Activated CD4-positive, alpha-beta T cell treated with anti-CD3 and anti-CD28 coated beads for 24 hours (primary cell): ENCODE data around the gene SAXO1.
"Not testable (repeated sequence)": the region's sequence is repeated elsewhere in the genome, so short reads cannot be mapped to it uniquely, and the experiment has no call there.

Experiments used
- DNase-seq, 2 donors: peaks; one replicate each; pipeline ENCODE4 v3.0.0-alpha.2; 2020; ENCODE audit warnings: low read depth in 2 of 2

SAXO1 gene

DNA sequence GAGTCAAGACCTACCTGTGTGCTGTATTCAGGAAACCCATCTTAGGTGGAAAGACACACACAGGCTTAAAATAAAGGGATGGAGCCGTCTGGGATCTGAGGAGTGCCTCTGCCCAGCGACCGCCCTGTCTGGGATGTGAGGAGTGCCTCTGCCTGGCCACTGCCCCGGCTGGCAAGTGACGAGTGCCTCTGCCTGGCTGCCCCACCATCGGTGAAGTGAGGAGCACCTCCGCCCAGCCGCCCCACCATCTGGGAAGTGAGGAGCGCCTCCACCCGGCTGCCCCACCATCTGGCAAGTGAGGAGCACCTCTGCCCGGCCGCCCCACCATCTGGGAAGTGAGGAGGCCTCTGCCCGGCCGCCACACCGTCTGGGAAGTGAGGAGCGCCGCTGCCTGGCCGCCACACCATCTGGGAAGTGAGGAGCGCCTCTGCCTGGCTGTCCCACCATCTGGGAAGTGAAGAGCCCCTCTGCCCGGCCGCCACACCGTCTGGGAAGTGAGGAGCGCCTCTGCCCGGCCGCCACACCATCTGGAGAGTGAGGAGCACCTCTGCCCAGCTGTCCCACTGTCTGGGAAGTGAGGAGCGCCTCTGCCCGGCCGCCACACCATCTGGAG, 33.7 kb downstream of the SAXO1 start:
- DNase-seq = no peak

DNA sequence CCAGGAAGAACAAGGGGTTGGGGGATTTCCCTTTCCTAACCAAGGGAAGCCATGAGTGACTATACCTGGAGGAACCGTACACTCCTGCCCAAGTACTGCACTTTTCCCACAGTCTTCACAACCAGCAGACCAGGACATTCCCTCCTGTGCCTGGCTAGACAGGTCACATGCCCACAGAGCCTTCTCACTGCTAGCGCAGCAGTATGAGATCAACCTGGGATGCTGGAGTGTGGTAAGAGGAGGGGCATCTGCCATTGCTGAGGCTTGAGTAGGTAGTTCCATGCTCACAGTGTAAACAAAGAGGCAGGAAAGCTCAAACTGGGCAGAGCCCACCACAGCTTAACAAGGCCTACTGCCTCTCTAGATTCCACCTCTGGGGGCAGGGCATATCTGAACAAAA, 35.9 kb downstream of the SAXO1 start:
- DNase-seq = no peak

DNA sequence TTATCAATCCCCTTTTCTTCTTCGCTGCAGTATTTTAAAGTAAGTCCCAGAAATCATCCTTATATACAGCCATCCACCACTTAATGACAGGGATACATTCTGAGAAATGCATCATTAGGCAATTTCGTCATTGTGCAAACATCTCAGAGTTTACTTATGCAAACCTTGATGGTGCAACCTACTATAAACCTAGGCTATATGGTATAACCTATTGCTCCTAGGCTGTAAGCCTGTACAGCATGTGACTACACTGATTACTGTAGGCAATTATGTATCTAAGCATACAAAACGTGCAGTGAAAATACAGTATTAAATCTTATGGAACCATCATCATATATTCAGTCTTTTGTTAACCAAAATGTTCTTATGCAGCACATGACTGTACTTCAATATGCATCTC, 36.8 kb downstream of the SAXO1 start:
- DNase-seq = no peak

DNA sequence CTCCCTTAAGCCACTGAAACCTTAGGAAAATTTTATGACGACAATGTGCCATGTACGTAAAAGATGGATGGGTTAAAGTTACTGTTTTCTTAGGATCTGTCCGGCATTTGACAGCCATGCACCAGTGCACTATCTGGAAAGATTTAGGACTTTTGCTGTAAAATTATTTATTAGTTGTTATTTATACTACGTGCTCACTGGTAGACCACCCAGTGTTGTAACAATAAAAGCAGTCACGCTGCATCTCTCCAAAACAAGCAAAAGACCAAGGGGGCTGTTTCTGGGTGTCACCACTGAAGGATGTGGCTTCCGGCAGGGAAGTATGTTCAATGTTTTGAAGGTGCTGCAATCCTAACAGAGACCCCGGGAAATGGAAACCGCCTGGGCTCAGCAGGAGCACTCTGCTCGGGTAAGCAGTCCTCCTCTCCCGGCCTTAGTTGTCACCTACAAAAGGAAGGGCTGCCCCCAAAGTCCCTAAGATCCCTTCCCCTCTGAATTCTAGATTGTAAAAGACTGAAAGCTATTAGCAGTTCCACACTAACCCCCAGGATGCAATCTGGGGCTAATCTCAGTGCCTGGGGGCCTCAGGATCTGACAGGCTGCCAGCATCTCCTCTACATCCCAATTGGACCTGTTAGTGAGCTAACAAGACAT, 38.6 kb downstream of the SAXO1 start:
- no peak for DNase-seq

DNA sequence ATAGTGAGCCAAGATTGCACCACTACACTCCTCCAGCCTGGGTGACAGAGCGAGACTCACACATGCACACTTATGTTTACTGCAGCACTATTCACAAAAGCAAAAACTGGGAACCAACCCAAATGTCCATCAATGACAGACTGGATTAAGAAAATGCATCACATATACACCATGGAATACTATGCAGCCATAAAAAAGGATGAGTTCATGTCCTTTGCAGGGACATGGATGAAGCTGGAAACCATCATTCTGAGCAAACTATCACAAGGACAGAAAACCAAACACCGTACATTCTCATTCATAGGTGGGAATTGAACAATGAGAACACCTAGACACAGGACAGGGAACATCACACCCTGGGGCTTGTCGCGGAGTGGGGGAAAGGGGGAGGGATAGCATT, 41.8 kb downstream of the SAXO1 start:
- not testable (repeated sequence) for DNase-seq

DNA sequence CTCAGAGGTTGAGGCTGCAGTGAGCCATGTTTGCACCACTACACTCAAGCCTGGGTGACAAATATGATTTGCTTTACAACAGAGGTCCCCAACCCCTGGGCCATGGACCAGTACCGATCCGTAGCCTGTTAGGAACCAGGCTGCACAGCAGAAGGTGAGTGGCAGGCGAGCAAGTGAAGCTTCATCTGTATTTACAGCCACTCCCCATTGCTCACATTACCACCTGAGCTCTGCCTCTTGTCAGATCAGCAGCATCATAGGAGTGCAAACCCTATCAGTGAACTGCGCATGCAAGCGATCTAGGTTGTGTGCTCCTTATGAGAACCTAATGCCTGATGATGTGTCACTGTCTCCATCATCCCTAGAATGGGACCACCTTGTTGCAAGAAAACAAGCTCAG, 42.5 kb downstream of the SAXO1 start:
- no peak for DNase-seq

DNA sequence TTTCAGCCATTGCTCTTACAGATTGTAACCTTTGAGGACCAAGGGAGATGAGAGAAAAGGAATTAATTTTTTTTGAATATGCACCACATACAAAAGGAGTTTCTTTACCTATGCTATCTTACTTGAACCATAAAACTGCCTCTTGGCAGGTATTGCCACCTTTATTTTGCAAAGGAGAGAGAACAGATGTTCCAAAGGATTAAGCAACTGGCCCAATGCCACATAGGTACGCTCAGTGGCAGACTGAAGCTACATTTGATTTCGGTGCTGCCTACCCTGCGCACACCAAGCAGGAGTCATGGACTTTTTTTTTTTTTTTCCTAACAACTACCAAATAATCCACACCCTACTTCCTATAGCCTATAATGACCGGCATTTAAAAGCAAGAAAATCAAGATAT, 43.1 kb downstream of the SAXO1 start:
- no peak for DNase-seq

DNA sequence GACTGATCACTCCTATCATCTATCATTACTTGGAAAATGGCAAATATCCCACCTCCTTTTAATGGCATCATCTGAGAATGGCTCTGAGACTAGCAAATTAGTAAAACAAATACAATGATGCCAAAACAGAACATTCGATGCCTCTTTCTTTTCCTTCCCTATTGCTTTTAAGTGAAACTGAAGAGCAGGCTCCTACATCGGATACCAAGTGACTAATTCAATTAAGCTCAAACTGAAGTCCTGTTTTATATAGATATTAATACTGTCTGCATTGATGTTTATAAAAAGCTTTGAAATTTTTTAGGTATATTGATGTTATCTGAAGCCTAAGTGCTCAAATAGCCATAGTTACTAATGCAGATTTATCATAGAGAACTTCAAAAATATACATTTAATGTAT, 43.9 kb downstream of the SAXO1 start:
- DNase-seq = no peak

DNA sequence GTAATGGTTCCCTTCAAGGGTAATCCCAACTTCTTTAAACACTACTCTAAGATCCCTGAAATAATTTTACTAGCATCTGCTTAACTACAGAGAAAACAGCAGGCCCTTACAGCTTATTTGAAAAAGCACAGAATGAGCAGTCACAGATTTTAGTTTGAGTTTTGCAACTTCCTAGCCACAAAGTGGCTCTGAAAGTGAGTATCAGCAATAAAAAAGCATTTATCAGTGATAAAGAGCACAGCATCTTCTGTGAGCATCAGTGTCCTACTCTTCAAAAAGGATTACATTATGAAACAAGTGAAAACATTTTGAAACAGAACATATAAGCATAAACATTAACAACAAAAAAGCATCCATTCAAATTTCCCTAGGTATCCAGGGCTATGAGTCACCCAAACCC, 45.0 kb downstream of the SAXO1 start:
- no peak for DNase-seq

DNA sequence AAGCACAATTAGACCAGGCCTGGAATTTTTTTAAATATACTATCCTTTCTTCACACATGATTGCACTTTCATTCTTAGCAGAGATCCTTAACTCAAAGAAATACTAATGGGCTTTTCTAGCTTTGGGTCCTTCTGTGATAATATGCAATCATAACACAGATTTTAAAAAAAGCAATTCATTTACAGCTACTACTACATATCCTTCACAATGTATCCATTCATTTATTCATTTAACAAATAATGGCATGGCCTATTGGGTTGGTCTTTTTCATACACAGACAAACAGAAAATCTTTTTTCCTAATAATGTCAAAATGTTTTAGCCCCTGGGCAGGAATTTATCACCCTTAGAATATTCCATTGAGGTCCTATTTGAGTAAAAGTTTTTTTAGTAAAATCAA, 47.0 kb downstream of the SAXO1 start:
- no peak for DNase-seq

DNA sequence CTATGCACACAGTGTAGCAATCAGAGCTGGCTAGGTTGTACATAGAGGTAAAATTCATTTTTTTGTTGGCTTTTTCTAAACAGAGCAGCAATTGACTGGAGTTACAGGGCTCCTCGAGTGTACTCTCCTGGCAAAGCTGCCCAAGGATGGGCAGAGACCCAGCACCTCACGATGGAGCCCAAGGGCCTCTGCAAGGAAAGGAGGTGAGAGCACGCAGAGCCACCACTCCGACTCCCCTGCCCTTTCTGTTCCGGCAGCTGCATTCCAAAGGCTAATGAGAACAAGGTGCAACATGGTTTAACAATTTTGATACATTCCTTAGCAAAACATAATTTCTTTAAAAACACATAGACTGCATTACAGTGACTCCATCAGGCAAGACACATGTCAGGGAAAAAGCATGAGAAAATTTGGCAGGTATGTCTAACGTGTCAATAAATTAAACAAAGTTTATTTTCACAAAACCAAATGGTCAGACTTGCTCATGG, 47.5 kb downstream of the SAXO1 start:
- DNase-seq = no peak

DNA sequence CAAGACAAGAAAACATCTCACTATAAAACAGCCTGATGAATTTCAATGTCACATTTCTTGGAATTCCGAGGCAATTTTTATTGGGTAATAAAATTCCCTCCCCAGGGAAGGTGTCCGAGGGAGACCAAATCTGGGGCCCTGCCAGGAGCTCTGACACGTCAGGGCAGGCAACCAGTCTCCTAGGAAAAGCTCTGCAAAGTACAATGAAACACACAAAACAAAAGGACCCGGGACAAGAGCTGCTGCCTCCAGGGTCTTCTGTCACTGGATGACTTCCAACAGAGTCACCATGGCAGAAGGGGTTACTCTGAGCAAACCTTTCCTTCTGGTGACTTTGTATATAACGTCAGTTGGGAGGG, 50.8 kb downstream of the SAXO1 start:
- DNase-seq = no peak

DNA sequence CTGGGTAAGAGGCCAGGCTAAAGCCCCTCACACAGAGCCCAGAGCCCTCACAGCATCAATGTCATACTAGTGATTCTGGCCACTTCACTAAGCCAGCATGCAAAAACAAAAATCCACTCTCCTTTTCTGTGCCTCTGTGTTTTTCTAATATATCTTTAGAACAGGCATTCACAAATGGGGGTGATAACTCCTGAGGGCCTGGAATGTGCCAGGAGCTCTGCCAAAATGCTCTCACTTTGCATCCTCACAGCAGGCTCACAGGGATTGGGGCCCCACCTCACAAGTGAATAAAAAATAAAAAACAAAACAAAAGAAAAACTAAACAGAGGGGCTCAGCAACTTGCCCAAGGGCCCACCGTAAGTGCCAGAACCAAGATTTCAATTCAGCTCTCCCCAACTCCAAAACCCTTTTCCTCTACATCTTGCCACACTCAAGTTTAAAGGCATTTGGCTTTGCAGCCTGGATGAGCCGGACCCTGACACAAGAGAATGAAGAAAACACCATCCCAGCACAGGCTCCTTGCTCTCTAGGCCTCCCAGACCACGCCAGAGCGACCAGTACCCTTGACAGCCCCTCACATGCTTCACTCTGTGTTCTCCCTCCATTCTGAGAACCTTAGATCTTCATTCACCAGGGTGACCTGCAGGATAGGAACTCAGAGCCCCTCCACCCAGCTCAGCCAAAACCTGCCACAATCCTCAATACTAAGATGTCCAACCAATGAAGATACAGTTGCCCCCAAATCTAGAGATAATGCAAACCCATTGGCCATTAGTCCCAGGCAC, 51.3 kb downstream of the SAXO1 start:
- no peak for DNase-seq

DNA sequence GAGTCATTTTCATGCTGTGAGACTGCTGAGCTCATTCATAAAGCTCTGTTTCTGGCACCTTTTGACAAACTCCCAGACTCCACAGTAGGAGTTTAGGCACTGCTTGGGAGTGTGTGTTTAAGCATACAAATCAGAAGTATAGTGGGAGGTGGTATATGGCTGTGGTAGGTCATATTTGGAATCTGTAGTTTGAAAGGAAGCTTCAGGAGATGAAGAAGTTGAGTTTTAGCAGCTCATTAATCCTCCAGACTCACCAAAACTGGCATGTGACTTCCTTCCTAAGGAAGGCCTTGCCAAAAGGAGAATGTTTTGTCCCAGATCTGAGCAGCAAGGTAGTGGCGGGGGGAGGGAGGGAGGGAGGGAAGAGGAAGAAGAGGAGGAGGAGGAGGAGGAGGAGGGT, 52.8 kb downstream of the SAXO1 start:
- DNase-seq = no peak

DNA sequence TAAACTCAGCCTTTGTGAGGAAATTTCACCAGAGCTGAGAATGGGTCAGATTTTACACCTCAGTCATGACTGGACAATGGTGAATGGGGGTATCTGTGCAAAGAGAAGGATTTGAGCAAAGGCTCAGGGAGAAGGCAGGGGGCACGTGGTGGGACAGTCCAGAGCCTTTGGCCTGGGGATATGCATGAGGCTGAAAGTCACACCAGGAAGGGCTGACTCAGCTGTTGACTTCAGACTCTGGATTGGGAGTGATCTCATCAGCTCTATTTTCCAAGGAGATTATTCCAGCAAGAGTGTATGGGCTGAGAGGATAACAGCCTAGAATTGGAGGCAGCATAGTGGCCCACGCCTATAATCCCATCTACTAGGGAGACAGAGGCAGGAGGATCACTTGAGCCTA, 53.6 kb downstream of the SAXO1 start:
- DNase-seq = no peak

DNA sequence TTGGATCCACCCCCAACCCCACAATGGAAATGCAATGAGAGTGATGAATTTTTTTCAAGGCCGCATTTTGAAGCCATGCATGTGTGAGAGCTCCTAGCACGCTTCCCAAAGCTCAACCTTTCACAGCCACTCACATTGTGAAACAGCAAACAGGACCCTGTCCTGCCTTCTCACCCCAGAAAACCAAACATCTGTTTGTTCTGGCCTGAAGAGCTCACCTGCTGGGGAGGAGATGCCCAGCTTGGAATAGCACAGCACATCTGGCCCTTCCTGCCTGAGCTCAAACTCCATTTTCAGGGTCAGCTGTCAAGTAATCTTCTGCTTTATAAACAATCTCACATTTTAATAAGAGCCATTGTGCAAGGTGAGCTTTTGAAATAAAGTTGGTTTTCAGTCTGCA, 54.8 kb downstream of the SAXO1 start:
- DNase-seq = no peak

DNA sequence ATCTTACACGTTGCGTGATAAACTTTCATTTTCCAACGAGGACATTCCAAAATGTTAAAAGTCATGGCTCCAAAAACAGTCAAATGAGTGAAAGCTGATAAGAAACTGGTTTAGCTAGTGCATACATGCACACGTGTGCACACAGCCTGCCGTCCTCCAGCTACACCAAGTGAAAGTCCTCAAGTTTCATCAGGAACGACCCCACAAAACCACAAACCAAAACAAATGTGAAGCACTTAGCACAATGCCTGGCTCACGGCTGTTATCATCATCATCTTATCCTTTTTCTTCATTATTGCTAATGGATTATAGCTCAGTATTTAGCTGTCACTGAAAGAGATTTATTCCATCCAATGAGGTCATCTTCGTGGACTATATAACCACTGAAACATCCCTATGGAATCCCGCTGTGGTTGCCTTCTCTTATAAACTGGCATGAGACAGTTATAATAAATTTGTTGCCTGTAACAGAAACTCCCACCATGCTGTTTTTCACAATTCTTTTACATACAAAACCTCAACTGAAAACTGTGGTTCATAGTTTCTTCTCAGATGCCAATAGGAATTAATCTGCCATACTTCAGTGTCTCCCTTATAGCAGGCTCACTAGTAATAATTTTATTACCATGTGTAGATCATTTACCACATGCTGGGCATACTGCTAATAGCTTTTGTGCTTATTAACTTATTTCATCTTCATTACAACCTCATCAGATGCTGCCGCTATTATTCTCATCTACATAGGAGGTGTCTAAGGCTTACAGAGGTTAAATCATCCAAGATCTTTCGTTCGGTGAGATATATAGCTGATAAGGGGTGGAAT, 56.1 kb downstream of the SAXO1 start:
- DNase-seq = no peak

DNA sequence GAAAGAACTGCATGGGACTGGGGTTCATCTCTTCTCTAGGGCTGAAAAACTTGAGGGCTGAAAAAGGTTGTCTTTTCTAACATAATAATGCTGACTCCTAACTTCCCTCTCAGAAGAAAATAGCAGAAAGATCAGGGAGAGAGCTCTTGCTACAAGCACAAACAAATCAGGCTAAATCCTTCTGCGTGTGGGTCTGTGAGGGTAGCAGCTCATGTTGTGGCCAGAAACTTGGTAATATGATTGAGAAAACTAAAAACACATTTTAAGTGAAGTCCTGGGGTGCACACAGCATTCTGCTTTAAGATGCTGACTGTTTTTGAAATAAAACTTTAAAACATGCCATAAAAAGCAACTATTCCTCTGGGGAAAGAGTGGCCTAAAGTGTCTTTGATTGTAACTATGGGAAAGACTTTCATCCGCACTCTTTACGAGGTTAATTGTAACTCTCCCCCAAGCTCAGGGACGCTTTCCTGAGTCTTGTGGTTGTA, 56.7 kb downstream of the SAXO1 start:
- no peak for DNase-seq

DNA sequence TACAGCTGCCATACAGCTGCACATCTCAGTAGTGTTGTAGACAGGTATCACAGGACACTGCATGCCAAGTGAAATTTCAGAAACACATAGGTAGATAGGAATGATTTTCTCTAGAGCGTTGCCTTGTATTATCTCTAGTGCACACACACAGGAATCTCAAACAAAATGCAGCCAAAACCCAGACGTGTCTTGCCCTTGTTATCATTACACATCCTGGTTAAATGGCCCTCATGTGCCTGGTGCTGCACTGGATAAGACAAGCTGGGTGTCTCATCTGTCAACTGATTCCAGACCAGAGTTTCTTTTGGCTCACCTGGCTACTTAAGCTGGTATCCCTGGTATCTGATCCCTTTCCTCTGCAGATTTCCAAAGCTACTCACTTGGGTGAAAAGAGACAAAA, 59.7 kb downstream of the SAXO1 start:
- DNase-seq = no peak

DNA sequence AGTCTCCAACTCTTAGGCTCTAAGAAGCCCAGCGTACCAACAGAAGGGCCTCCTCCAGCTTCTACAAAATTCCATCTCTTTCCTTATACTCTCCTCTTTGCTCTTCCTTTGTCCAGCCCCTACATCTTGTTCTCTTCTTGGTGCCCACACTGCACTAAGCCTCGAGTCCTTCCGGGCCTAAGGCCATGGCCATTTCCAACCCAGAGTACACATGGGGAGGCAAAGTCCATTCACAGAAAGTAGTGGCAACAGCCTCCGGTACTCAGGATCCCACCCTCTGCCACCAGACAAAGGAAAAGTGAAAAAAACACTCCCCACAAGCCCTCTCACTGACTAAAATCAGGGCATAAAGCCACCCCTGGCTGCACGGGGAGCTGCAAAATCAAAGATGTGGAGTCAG, 60.3 kb downstream of the SAXO1 start:
- DNase-seq = no peak

DNA sequence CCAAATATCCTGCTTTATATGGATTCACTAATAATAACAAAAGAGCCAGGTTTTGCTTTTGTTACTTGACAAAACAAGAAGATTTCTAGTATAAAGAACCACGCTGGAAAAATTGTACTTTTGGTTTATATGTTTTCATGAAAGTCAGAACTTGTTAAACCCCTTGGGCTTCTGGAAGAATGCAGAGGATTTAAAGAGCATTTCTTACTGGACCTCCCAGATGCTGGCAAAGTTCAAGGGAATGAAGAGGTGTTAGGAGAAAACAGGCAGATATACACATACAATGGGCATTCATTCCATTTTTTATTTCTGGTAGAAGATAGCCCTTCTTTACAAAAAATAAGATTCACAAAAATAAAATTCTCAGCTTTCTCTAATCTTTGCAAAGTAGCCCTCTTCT, 61.1 kb downstream of the SAXO1 start:
- no peak for DNase-seq

DNA sequence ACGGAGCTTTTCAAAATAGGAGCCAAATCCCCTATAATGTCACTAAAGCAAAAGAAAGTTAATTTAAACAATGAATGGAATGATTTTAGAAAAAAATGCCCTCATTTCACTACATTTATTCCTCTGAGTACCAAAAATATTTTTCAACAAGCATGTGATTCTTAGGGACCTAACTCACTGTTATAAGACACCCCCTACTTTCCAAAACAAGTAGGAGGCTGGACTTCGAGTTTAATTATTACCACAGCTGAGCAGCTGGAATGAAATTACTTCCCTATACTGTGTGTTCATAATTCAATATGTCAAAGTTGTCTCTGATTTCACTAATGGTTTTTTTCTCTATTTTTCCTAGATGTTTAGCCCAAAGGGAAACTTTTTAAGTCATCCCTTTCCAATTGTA, 61.6 kb downstream of the SAXO1 start:
- no peak for DNase-seq
